Measurements from ENCODE around the gene USF2. TPM values are rescaled to one million over a fixed set of nuclear protein-coding genes. Genes with fewer than 3 reads are reported as not detected.

The USF2 gene
- total RNA-seq, 1 donor from 2014 or later: 174 TPM

- no peak for DNase-seq (ENCODE audit: low spot score)
Measured at GRCh38 chr19:35265900-35266519, 2.8 kb upstream of the USF2 start.

DNA sequence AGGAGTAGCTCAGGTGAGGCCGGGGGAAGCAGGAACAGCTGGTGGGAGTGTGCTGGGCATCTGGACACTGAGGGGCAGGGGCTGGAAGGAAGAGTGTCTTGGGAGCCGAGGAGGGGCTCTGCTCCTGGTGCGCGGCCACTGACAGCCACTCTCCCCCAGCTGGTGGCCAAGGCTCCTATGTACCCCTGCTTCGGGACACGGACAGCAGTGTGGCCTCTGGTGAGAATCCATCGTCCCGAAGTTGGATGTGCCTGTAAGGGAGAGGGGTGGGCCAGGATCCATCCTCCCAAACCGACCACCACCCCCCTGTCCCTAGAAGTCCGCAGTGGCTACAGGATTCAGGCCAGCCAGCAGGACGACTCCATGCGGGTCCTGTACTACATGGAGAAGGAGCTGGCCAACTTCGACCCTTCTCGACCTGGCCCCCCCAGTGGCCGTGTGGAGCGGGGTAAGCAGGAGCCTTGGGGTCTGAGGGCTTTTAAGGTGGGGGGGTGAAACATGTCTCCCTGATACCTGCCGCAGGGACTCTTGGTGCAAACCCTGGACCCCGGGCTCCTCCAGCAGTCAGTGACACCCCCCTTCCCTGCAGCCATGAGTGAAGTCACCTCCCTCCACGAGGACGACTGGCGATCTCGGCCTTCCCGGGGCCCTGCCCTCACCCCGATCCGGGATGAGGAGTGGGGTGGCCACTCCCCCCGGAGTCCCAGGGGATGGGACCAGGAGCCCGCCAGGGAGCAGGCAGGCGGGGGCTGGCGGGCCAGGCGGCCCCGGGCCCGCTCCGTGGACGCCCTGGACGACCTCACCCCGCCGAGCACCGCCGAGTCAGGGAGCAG is 2.0 kb upstream of the USF2 start:
- DNase-seq (ENCODE audit: low spot score): no peak

DNA sequence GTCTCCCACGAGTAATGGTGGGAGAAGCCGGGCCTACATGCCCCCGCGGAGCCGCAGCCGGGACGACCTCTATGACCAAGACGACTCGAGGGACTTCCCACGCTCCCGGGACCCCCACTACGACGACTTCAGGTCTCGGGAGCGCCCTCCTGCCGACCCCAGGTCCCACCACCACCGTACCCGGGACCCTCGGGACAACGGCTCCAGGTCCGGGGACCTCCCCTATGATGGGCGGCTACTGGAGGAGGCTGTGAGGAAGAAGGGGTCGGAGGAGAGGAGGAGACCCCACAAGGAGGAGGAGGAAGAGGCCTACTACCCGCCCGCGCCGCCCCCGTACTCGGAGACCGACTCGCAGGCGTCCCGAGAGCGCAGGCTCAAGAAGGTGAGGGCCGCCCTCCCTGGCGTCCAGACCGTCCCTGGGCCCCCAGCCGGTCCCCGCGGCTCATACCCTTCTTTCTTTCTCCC is 1.4 kb upstream of the USF2 start:
- DNase-seq (ENCODE audit: low spot score): peak; percentile 28

DNA sequence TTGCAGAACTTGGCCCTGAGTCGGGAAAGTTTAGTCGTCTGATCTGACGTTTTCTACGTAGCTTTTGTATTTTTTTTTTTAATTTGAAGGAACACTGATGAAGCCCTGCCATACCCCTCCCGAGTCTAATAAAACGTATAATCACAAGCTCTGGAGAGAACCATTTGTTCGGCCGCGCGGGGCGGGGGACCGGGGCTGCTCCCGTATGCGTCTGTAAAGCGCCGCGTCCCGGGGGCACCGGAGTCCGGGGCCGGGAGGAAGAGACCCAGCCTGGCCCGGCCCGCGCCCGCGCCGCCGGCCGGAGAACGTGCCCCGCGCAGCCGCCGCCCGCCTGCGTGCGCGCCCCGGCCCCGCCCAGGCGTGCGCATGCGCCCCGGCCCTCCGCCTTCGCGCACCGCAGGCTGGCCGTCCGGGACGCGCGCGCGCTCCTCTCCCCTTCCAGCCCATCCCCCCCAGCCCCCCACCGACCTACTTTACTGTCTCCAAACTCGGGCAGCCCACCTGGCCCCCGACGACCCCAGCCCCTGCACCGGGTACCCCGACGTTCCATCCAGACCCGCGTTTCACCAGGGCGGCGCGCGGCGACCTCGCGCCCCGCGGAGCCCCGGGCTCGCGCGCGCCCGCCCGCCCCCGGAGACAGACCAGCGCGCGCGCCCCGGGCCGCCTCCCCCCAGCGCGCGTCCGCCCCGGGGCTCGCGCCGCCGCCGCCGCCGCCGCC is 785 bp upstream of the USF2 start:
- DNase-seq (ENCODE audit: low spot score): peak; percentile 65

- peak; percentile 87 for DNase-seq (ENCODE audit: low spot score)
Measured at GRCh38 chr19:35269438-35270117, 816 bp downstream of the USF2 start.

- DNase-seq (ENCODE audit: low spot score): no peak
Measured at GRCh38 chr19:35270381-35270811, 1.6 kb downstream of the USF2 start.

DNA sequence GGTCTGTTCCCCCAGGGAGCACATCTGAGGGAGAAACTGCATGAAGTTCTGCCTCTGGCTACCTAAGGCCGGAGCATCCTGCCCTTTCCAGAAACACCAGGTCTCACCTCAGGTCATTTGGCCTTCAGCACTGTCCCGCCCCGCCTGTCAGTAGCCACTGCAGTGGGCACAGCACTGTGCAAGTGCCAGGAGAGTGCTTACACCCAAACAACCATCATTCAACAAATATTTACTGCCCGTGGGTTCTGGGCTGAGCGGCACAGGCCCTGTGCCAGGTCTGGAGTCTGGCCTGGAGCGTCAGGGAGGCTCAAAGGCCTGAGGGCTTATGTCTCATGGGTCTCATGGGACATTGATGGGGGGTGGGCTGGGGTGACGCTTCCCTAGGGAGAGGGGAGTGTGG is 2.8 kb downstream of the USF2 start:
- DNase-seq (ENCODE audit: low spot score): no peak

GRCh38 chr19:35272122-35272719 is 3.5 kb downstream of the USF2 start:
- no peak for DNase-seq (ENCODE audit: low spot score)

GRCh38 chr19:35272954-35273649 is 4.3 kb downstream of the USF2 start:
- DNase-seq (ENCODE audit: low spot score): no peak

DNA sequence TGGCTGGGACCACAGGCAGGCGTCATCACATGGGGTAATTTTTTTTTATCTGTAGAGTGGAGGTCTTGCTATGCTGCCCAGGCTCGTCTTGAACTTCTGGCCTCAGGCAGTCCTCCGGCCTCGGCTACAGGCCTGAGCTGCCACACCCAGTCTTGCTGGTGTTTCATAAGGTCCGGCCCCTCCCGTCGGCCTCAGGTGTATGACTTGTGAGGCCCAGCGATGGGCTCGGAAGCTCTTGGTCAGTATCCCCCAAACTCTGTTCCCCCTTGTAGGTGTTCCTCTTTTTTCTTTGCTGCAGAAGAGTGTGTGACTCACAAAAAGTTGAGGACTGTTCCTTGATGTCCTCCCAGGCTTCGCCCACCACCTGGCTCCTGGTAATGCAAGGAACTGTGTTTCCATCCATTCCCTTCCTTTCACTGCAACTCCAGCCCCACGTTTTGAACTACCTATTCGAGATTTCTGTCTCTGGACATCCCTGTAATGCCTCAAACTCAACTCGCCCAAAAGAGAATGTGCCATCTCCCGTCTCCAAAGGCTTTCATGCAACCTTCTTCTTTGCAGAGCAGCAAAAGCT is 5.0 kb downstream of the USF2 start:
- no peak for DNase-seq (ENCODE audit: low spot score)

GRCh38 chr19:35274323-35274722 is 5.6 kb downstream of the USF2 start:
- no peak for DNase-seq (ENCODE audit: low spot score)

DNA sequence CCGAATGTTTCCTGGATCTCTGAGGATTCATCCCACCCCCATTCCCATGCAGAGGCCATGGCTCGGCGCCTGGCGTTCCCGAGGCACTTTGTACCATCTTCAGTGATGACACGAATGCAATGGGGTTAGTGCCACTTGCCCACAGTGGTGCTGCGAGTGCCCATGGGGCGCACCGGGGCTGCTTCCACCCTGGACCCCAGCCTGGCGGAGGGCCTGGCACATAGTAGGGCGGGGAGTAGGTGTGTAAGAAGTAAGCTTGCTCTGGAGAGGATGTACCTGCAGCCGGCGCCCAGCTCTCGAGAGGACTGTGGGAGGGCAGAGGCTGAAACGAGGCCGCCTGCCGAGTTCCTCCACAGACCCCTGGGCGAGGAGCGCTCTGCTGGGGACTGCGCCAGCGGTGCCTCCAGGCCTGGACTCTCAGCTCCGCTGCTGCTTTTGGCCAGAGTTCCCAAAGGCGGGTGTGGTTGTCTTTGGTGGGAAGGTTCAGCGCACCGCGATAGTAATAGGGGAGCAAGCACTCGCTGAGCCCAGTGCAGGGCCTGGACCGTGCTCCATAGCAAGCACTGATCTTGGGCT is 8.0 kb downstream of the USF2 start:
- no peak for DNase-seq (ENCODE audit: low spot score)

- DNase-seq (ENCODE audit: low spot score): no peak
Measured at GRCh38 chr19:35278578-35279284, 10.0 kb downstream of the USF2 start.

DNA sequence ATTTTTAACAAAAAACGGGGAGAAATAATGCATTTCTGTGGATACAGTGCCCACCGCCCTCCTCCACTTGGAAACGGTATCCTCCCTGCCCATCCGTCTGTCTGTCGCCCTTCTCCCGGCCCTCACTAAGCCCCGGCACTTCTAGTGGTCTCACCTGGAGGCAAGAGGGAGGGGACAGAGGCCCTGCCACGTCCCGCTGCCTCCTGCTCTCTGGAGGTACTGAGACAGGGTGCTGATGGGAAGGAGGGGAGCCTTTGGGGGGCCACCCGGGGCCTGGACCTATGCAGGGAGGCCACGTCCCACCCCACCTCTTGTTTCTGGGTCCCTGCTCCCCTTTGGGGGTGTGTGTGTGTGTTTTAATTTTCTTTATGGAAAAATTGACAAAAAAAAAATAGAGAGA is 10.6 kb downstream of the USF2 start:
- DNase-seq (ENCODE audit: low spot score): no peak

- DNase-seq (ENCODE audit: low spot score): no peak
Measured at GRCh38 chr19:35279985-35280821, 11.4 kb downstream of the USF2 start.

DNA sequence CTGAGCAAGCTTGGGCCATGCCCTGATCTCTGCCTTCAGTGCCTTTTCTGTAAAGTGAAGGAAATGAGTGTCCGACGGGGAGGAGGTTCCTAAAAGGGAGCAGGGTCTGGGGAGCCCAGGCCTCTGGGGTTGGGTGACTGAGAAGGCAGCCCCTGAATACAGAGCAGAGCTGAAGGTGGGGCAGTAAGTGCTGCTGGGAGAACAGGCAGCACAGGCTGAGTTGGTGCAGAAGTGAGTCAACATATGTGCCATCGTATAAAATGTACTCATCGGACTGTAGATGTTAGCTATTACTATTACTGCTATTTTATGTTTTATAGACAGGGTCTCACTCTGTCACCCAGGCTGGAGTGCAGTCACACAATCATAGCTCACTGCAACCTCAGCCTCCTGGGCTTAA is 12.5 kb downstream of the USF2 start:
- no peak for DNase-seq (ENCODE audit: low spot score)

- DNase-seq (ENCODE audit: low spot score): no peak
Measured at GRCh38 chr19:35284153-35285094, 15.7 kb downstream of the USF2 start.

DNA sequence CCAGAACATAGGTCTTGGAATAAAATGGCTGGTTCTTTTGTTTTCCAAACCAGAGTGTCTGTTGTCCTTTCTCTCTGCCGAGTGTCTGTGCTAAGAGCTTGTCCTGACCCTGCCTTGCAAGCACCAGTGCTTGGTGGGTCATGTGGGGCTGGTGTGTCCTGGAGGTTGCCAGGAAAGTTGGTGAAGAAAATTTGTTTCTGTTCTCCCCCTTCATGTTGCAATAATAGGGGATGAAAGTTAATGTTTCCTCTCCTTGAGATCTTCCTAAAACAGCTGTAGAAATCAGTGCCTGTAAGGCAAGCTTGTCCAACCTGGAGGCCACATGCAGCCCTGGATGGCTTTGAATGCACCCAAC is 16.3 kb downstream of the USF2 start:
- no peak for DNase-seq (ENCODE audit: low spot score)

All from mucosa of gallbladder (tissue), 1 donor.